ENCODE measurements around the gene TUBAL3. TPM values are rescaled to one million over a fixed set of nuclear protein-coding genes. Genes with fewer than 3 reads are reported as not detected.

TUBAL3 gene
- total RNA-seq, 1 donor = not detected

GRCh38 chr10:5355594-5356301, 48.9 kb downstream of the TUBAL3 start:
- Histone ChIP-seq H3K27ac (ENCODE audit: low read depth, low read length) (no peak overlapping the region), H3K9me3 (ENCODE audit: low read depth, low read length) (no peaks in the 10 kb centered on the region), H3K4me3 (ENCODE audit: insufficient read depth, low read length) (no peak overlapping the region), H2AFZ (ENCODE audit: low read length) (no peak overlapping the region), H3K4me1 (ENCODE audit: insufficient read depth, low read length) (no peaks in the 10 kb centered on the region), H3K79me2 (ENCODE audit: insufficient read depth, low read length) (no peaks in the 10 kb centered on the region), H3K36me3 (ENCODE audit: insufficient read depth, low read length) (no peaks in the 10 kb centered on the region), H4K20me1 (ENCODE audit: insufficient read depth, low read length) (no peaks in the 10 kb centered on the region), H3K27me3 (ENCODE audit: insufficient read depth, low read length) (peaks cover 31% of the 10 kb centered on the region), H3K4me2 (ENCODE audit: insufficient read depth, low read length) (no peak overlapping the region)
- no peak for DNase-seq (ENCODE audit: insufficient read length, low spot score, missing footprints)
- no peak for TF ChIP-seq CTCF (IDR thresholded peaks at IDR 0.05; ENCODE audit: extremely low read depth, low read depth, low read length)

GRCh38 chr10:5354068-5354467, 50.6 kb downstream of the TUBAL3 start:
- Histone ChIP-seq H4K20me1 (ENCODE audit: insufficient read depth, low read length) (no peaks in the 10 kb centered on the region), H3K27me3 (ENCODE audit: insufficient read depth, low read length) (peaks cover 20% of the 10 kb centered on the region), H3K9me3 (ENCODE audit: low read depth, low read length) (no peaks in the 10 kb centered on the region), H3K79me2 (ENCODE audit: insufficient read depth, low read length) (no peaks in the 10 kb centered on the region), H2AFZ (ENCODE audit: low read length) (no peak overlapping the region), H3K4me2 (ENCODE audit: insufficient read depth, low read length) (no peak overlapping the region), H3K36me3 (ENCODE audit: insufficient read depth, low read length) (no peaks in the 10 kb centered on the region), H3K4me1 (ENCODE audit: insufficient read depth, low read length) (no peaks in the 10 kb centered on the region), H3K27ac (ENCODE audit: low read depth, low read length) (no peak overlapping the region), H3K4me3 (ENCODE audit: insufficient read depth, low read length) (no peak overlapping the region)
- no peak for DNase-seq (ENCODE audit: insufficient read length, low spot score, missing footprints)
- no peak for TF ChIP-seq CTCF (IDR thresholded peaks at IDR 0.05; ENCODE audit: extremely low read depth, low read depth, low read length)

GRCh38 chr10:5349362-5349761, 55.3 kb downstream of the TUBAL3 start:
- Histone ChIP-seq H2AFZ (ENCODE audit: low read length) (no peak overlapping the region), H4K20me1 (ENCODE audit: insufficient read depth, low read length) (no peaks in the 10 kb centered on the region)

More at GRCh38 chr10:5349362-5349761, 55.3 kb downstream of the TUBAL3 start:
- Histone ChIP-seq H3K27me3 (ENCODE audit: insufficient read depth, low read length) (peaks cover 4% of the 10 kb centered on the region), H3K4me1 (ENCODE audit: insufficient read depth, low read length) (no peaks in the 10 kb centered on the region), H3K27ac (ENCODE audit: low read depth, low read length) (no peak overlapping the region), H3K79me2 (ENCODE audit: insufficient read depth, low read length) (no peaks in the 10 kb centered on the region), H3K9me3 (ENCODE audit: low read depth, low read length) (no peaks in the 10 kb centered on the region), H3K4me3 (ENCODE audit: insufficient read depth, low read length) (no peak overlapping the region), H3K4me2 (ENCODE audit: insufficient read depth, low read length) (no peak overlapping the region), H3K36me3 (ENCODE audit: insufficient read depth, low read length) (no peaks in the 10 kb centered on the region)
- DNase-seq (ENCODE audit: insufficient read length, low spot score, missing footprints) = no peak
- TF ChIP-seq CTCF (IDR thresholded peaks at IDR 0.05; ENCODE audit: extremely low read depth, low read depth, low read length) = no peak
